OCI-LY3 (cell line): Measurements from ENCODE around the gene LIX1.

Experiments
- EZH2phosphoT487 ChIP-seq: fragments of 200-600 bp; shearing (Covaris generic); IDR thresholded peaks from 2 replicates; pipeline ENCODE4 v1.6.1; 2018; ENCODE audit warnings: antibody characterized with exemption, mixed run types, low read depth
- TF ChIP-seq, protein P1 (sequence below): fragments of 200-600, 300-600 bp; sonication (generic); IDR thresholded peaks from 2 replicates; pipeline ENCODE4 v1.5.1; 2014; ENCODE audit warnings: antibody characterized with exemption, low read length, low read depth

DNA sequence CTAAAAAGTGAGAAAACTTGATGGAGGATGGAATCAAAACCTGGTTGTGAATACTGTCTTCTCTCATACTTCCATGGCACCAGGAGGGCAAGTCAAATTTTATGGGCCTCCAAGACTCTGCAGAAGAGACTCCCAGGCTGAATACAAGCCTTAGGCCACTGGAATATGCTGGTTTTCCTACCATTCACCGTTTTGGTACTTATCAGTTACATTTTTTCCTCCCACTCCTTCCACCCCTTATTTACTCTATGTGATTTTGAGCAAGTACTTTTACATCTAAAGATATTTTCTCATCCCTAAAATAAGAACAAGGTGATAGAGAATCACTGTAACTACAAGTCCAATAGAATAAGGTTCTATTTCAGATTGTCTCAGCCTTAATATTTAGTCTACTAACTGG is 8.0 kb upstream of the LIX1 start:
- TF ChIP-seq, protein P1, sequence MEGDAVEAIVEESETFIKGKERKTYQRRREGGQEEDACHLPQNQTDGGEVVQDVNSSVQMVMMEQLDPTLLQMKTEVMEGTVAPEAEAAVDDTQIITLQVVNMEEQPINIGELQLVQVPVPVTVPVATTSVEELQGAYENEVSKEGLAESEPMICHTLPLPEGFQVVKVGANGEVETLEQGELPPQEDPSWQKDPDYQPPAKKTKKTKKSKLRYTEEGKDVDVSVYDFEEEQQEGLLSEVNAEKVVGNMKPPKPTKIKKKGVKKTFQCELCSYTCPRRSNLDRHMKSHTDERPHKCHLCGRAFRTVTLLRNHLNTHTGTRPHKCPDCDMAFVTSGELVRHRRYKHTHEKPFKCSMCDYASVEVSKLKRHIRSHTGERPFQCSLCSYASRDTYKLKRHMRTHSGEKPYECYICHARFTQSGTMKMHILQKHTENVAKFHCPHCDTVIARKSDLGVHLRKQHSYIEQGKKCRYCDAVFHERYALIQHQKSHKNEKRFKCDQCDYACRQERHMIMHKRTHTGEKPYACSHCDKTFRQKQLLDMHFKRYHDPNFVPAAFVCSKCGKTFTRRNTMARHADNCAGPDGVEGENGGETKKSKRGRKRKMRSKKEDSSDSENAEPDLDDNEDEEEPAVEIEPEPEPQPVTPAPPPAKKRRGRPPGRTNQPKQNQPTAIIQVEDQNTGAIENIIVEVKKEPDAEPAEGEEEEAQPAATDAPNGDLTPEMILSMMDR, result no peak
- no peak for TF ChIP-seq EZH2phosphoT487
